Measurements from ENCODE around the gene GNGT2.

Gene GNGT2

DNA sequence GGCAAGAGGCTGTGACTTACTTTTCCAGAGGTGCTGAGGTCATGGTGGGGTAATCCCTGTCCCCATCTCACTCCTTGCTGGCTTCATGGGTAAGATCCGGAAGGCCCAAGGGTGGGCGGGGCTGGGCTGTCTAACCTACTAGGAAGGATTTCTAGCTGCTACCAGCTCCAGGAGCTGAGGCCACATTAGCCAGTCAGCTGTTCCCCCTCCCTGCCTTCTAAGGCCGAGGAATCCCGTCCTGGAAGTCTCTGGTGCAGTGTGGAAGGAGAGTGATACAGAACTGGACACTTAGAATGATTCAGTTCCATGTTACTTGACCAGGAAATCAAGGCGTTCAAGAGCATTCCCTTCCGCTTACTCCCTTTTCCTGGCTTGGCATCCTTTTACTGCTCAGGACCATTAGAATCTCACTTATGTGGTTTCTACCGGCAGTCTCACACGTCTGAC is 8.9 kb downstream of the GNGT2 start:
- H3K4me2 ChIP-seq (ENCODE audit: low read length) = no peak overlapping the region
- no peak overlapping the region for H2AFZ ChIP-seq
- no peaks in the 10 kb centered on the region for H3K27me3 ChIP-seq (ENCODE audit: control insufficient read depth, insufficient read depth, low read length)
- no peaks in the 10 kb centered on the region for H3K36me3 ChIP-seq (ENCODE audit: control insufficient read depth, insufficient read depth, low read length)
- H3K9me3 ChIP-seq (ENCODE audit: control insufficient read depth, low read length) = no peaks in the 10 kb centered on the region
- no peaks in the 10 kb centered on the region for H3K4me1 ChIP-seq
- no peak overlapping the region for H3K9ac ChIP-seq
- no peaks in the 10 kb centered on the region for H3K79me2 ChIP-seq
- TF ChIP-seq, protein P1, sequence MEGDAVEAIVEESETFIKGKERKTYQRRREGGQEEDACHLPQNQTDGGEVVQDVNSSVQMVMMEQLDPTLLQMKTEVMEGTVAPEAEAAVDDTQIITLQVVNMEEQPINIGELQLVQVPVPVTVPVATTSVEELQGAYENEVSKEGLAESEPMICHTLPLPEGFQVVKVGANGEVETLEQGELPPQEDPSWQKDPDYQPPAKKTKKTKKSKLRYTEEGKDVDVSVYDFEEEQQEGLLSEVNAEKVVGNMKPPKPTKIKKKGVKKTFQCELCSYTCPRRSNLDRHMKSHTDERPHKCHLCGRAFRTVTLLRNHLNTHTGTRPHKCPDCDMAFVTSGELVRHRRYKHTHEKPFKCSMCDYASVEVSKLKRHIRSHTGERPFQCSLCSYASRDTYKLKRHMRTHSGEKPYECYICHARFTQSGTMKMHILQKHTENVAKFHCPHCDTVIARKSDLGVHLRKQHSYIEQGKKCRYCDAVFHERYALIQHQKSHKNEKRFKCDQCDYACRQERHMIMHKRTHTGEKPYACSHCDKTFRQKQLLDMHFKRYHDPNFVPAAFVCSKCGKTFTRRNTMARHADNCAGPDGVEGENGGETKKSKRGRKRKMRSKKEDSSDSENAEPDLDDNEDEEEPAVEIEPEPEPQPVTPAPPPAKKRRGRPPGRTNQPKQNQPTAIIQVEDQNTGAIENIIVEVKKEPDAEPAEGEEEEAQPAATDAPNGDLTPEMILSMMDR (IDR thresholded peaks at IDR 0.05) = no peak
- no peak overlapping the region for H3K27ac ChIP-seq
- no peak overlapping the region for H3K4me3 ChIP-seq (ENCODE audit: low read depth, low read length)

DNA sequence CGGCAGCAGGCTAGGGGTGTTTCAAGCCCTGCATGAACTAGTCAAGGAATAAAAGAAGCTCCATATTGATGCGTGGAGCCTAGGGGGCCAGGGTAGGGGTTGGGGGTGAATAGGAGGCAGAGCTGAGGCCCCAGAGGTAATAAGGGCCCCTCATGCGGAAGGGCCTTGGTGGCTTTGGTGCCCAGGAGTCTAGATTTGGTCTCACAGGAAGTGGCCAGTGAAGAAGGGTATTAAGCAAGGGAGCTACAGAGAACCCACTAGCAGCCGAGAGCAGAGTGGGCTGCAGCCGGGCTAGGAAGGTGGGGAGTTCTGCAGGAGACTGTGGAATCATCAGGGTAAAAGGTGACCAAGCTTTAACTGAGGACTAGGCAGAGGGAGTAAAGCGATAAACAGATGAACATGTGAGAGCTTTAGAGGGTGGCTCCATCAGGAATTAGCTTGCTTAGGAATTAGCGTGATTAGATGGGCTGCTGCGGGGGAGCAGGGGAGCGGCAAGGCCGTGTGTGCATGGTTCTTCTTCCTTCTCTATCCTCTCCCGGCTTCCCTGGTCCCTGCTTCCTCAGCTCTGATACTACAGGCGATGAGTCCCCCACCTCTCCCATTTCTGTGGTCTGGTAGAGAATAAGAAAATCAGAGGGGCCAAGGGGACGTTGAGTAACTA is 9.8 kb downstream of the GNGT2 start:
- H3K9me3 ChIP-seq (ENCODE audit: control insufficient read depth, low read length) = no peaks in the 10 kb centered on the region
- no peaks in the 10 kb centered on the region for H3K36me3 ChIP-seq (ENCODE audit: control insufficient read depth, insufficient read depth, low read length)
- H3K27ac ChIP-seq = no peak overlapping the region
- H3K4me2 ChIP-seq (ENCODE audit: low read length) = no peak overlapping the region
- TF ChIP-seq, protein P1 (IDR thresholded peaks at IDR 0.05) = no peak
- no peaks in the 10 kb centered on the region for H3K4me1 ChIP-seq
- no peaks in the 10 kb centered on the region for H3K79me2 ChIP-seq
- no peak overlapping the region for H3K4me3 ChIP-seq (ENCODE audit: low read depth, low read length)
- H2AFZ ChIP-seq = no peak overlapping the region
- H3K27me3 ChIP-seq (ENCODE audit: control insufficient read depth, insufficient read depth, low read length) = no peaks in the 10 kb centered on the region
- no peak overlapping the region for H3K9ac ChIP-seq

DNA sequence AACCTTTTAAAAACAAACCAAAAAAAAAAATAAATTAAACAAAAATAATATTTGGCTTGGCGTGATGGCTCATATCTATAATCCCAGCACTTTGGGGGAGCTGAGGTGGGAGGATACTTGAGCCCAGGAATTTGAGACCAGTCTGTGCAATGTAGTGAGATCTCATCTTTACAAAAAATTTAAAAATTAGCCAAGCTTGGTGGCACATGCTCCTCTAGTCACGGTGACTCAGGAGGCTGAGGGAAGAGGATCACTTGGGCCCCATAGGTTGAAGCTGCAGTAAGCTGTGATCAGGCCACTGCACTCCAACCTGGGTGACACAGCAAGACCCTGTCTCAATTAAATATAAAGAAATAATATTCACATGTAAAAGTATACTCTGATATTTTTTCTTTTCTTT is 12.2 kb downstream of the GNGT2 start:
- TF ChIP-seq, protein P1 (IDR thresholded peaks at IDR 0.05) = no peak
- H3K9me3 ChIP-seq (ENCODE audit: control insufficient read depth, low read length) = no peaks in the 10 kb centered on the region
- H2AFZ ChIP-seq = no peak overlapping the region
- H3K4me3 ChIP-seq (ENCODE audit: low read depth, low read length) = no peak overlapping the region
- H3K4me1 ChIP-seq = no peaks in the 10 kb centered on the region
- no peaks in the 10 kb centered on the region for H3K36me3 ChIP-seq (ENCODE audit: control insufficient read depth, insufficient read depth, low read length)
- H3K79me2 ChIP-seq = no peaks in the 10 kb centered on the region
- H3K27ac ChIP-seq = no peak overlapping the region
- no peak overlapping the region for H3K4me2 ChIP-seq (ENCODE audit: low read length)
- no peaks in the 10 kb centered on the region for H3K27me3 ChIP-seq (ENCODE audit: control insufficient read depth, insufficient read depth, low read length)
- no peak overlapping the region for H3K9ac ChIP-seq

DNA sequence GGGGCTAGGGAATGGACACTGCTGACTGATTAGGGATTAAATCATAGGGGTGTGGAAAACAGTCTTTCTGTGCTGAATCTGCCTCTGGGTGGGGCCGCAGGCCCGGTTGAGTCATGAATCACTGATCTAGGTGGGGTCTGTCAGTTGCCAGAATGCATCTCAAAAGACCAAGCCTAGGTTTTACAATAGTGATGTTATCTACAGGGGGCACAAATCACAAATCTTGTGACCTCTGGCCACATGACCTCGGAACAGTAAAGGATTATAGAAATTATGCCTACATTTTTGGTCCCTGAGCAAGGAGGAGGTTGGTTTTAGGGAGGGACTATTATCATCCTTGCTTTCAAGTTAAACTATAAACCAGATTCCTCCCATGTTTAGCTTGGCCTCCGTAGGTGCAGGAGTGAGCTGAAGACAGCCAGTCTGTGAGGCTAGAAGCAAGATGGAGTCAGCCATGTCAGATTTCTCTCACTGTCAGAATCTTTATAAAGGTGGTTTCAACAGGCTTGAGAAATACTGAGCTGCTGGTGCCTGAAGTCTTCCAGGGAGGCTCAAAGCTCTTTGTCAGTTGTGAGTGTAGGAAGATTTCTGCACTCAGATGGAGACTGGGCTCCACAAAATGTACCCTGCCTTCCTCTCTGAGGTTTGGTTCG is 12.9 kb downstream of the GNGT2 start:
- Histone ChIP-seq H3K4me1 (no peaks in the 10 kb centered on the region), H3K9ac (no peak overlapping the region), H3K4me3 (ENCODE audit: low read depth, low read length) (no peak overlapping the region), H3K4me2 (ENCODE audit: low read length) (no peak overlapping the region), H3K9me3 (ENCODE audit: control insufficient read depth, low read length) (no peaks in the 10 kb centered on the region), H3K27me3 (ENCODE audit: control insufficient read depth, insufficient read depth, low read length) (no peaks in the 10 kb centered on the region), H3K36me3 (ENCODE audit: control insufficient read depth, insufficient read depth, low read length) (no peaks in the 10 kb centered on the region), H3K27ac (no peak overlapping the region), H3K79me2 (no peaks in the 10 kb centered on the region), H2AFZ (peak overlapping the region; percentile 35)
- TF ChIP-seq, protein P1 (IDR thresholded peaks at IDR 0.05) = no peak

DNA sequence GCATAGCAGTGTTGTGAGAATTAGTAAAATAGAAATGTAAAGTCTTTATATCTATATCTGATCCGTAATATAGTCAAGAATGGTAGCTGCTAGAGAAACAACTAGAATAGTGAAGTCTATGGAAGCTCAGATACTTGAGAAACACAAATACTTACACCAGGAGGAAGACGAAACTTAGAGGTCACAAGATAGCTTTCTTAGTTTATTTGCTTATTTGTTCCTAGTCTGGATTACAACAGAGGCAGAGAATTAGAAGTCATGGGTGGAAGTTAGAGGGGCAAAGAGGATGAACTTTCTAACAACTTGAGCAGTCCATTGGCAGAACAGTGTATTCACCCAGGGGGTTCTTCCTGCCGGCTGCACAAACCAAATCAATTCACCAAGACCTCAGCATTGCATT is 13.9 kb downstream of the GNGT2 start:
- H3K27ac ChIP-seq = no peak overlapping the region
- no peaks in the 10 kb centered on the region for H3K36me3 ChIP-seq (ENCODE audit: control insufficient read depth, insufficient read depth, low read length)
- H2AFZ ChIP-seq = no peak overlapping the region
- TF ChIP-seq, protein P1 (IDR thresholded peaks at IDR 0.05) = no peak
- H3K4me2 ChIP-seq (ENCODE audit: low read length) = no peak overlapping the region
- H3K27me3 ChIP-seq (ENCODE audit: control insufficient read depth, insufficient read depth, low read length) = no peaks in the 10 kb centered on the region
- H3K4me1 ChIP-seq = no peaks in the 10 kb centered on the region
- H3K79me2 ChIP-seq = no peaks in the 10 kb centered on the region
- H3K4me3 ChIP-seq (ENCODE audit: low read depth, low read length) = no peak overlapping the region
- no peaks in the 10 kb centered on the region for H3K9me3 ChIP-seq (ENCODE audit: control insufficient read depth, low read length)
- H3K9ac ChIP-seq = no peak overlapping the region
